ENCODE data around the gene SH2D4B.

SH2D4B gene

GRCh38 chr10:80633910-80634309 lies 96.2 kb downstream of the SH2D4B start:
- no peak for TF ChIP-seq CTCF (conservative IDR thresholded peaks at IDR 0.05; ENCODE audit: low read depth, low read length)
- no peak for DNase-seq (ENCODE audit: low read depth)
- H3K4me3 ChIP-seq (ENCODE audit: low read depth, low read length): no peak overlapping the region

- H3K4me3 ChIP-seq (ENCODE audit: low read depth, low read length): no peak overlapping the region
- no peak for TF ChIP-seq CTCF (conservative IDR thresholded peaks at IDR 0.05; ENCODE audit: low read depth, low read length)
- no peak for DNase-seq (ENCODE audit: low read depth)
Measured at GRCh38 chr10:80642661-80643060, 105.0 kb downstream of the SH2D4B start.

- TF ChIP-seq CTCF (conservative IDR thresholded peaks at IDR 0.05; ENCODE audit: low read depth, low read length): no peak
- H3K4me3 ChIP-seq (ENCODE audit: low read depth, low read length): no peak overlapping the region
- no peak for DNase-seq (ENCODE audit: low read depth)
Measured at GRCh38 chr10:80646366-80646765, 108.7 kb downstream of the SH2D4B start.

- no peak for TF ChIP-seq CTCF (conservative IDR thresholded peaks at IDR 0.05; ENCODE audit: low read depth, low read length)
- peak; percentile 4 for DNase-seq (ENCODE audit: low read depth)
- H3K4me3 ChIP-seq (ENCODE audit: low read depth, low read length): no peak overlapping the region
Measured at GRCh38 chr10:80647173-80647833, 109.6 kb downstream of the SH2D4B start.

GRCh38 chr10:80648106-80648505 lies 110.4 kb downstream of the SH2D4B start:
- TF ChIP-seq CTCF (conservative IDR thresholded peaks at IDR 0.05; ENCODE audit: low read depth, low read length): no peak
- H3K4me3 ChIP-seq (ENCODE audit: low read depth, low read length): no peak overlapping the region
- DNase-seq (ENCODE audit: low read depth): no peak

- TF ChIP-seq CTCF (conservative IDR thresholded peaks at IDR 0.05; ENCODE audit: low read depth, low read length): no peak
- DNase-seq (ENCODE audit: low read depth): no peak
- H3K4me3 ChIP-seq (ENCODE audit: low read depth, low read length): no peak overlapping the region
Measured at GRCh38 chr10:80649183-80649582, 111.5 kb downstream of the SH2D4B start.

- H3K4me3 ChIP-seq (ENCODE audit: low read depth, low read length): no peak overlapping the region
- TF ChIP-seq CTCF (conservative IDR thresholded peaks at IDR 0.05; ENCODE audit: low read depth, low read length): no peak
- no peak for DNase-seq (ENCODE audit: low read depth)
Measured at GRCh38 chr10:80655898-80656297, 118.2 kb downstream of the SH2D4B start.

Data from choroid plexus epithelial cell (primary cell).